Measurements from ENCODE around the gene AMH.

GRCh38 chr19:2290441-2291184 lies 41.5 kb downstream of the AMH start:
- TF ChIP-seq CTCF (IDR thresholded peaks at IDR 0.05), result no peak
- no peak for TF ChIP-seq POLR2A (IDR thresholded peaks at IDR 0.05)
- TF ChIP-seq POLR2AphosphoS5 (IDR thresholded peaks at IDR 0.05), result no peak

All from stomach (tissue), 4 donors.